ENCODE data around the gene PDIA4. TPM values are rescaled to one million over a fixed set of nuclear protein-coding genes. Genes with fewer than 3 reads are reported as not detected.
"Not testable (repeated sequence)": the region's sequence is repeated elsewhere in the genome, so short reads cannot be mapped to it uniquely, and the experiment has no call there.

PDIA4 gene
- total RNA-seq, 2 experiments from 2014 or later: 80.2 to 82.8 TPM

GRCh38 chr7:149027611-149028345 is 527 bp downstream of the PDIA4 start:
- intact Hi-C loops (cut with micrococcal nuclease): loop anchor here (1.0 to 10.0 kb wide), 17 partner anchors 22 to 687 kb away; partner anchors contain the start of genes EZH2, ZNF282, ZNF398 and ZNF425
- H3K36me3 Mint-ChIP-seq (ENCODE audit: low read depth): peaks cover 10% of the 10 kb centered on the region
- H3K9me3 Mint-ChIP-seq: no peaks in the 10 kb centered on the region
- no peaks in the 10 kb centered on the region for H3K27me3 Mint-ChIP-seq (ENCODE audit: low read depth)
- peaks cover 44% of the 10 kb centered on the region for H3K4me1 Mint-ChIP-seq (ENCODE audit: low read depth)
- peak overlapping the region; percentile 89 for H3K27ac Mint-ChIP-seq
- DNase-seq: no peak
- H3K4me3 Mint-ChIP-seq: peak overlapping the region; percentile 95
- CTCF ChIA-PET: interaction anchor here (2.4 to 8.8 kb wide), 2 partner anchors 21 to 37 kb away, joined by 13 to 59 read pairs; no protein-coding TSS in a partner anchor

GRCh38 chr7:149027055-149027454 is 1.2 kb downstream of the PDIA4 start:
- intact Hi-C loops (cut with micrococcal nuclease): loop anchor here (5.0 to 10.0 kb wide), 2 partner anchors 595 to 688 kb away; a partner anchor contains a TSS
- CTCF ChIA-PET: interaction anchor here (1.0 to 8.8 kb wide), 4 partner anchors 21 to 64 kb away, joined by 3 to 59 read pairs (median 8); partner anchors contain the start of gene ZNF786
- Mint-ChIP-seq H3K27ac (peak overlapping the region; percentile 89), H3K9me3 (no peaks in the 10 kb centered on the region), H3K27me3 (ENCODE audit: low read depth) (no peaks in the 10 kb centered on the region), H3K4me1 (ENCODE audit: low read depth) (peaks cover 46% of the 10 kb centered on the region), H3K36me3 (ENCODE audit: low read depth) (peaks cover 10% of the 10 kb centered on the region), H3K4me3 (peak overlapping the region; percentile 95)
- DNase-seq: peak; percentile 10

- no peaks in the 10 kb centered on the region for H3K27me3 Mint-ChIP-seq (ENCODE audit: low read depth)
- no peak overlapping the region for H3K4me3 Mint-ChIP-seq
- intact Hi-C loops (cut with micrococcal nuclease): loop anchor here (10.0 kb wide), 1 partner anchor 691 kb away; a partner anchor contains a TSS
- H3K9me3 Mint-ChIP-seq: no peaks in the 10 kb centered on the region
- CTCF ChIA-PET: interaction anchor here (0.6 to 8.8 kb wide), 4 partner anchors 17 to 470 kb away, joined by 3 to 59 read pairs (median 7); no protein-coding TSS in a partner anchor
- DNase-seq: no peak
- peak overlapping the region; percentile 39 for H3K27ac Mint-ChIP-seq
- H3K36me3 Mint-ChIP-seq (ENCODE audit: low read depth): peaks cover 27% of the 10 kb centered on the region
- peaks cover 43% of the 10 kb centered on the region for H3K4me1 Mint-ChIP-seq (ENCODE audit: low read depth)
Measured at GRCh38 chr7:149023662-149024061, 4.6 kb downstream of the PDIA4 start.

DNA sequence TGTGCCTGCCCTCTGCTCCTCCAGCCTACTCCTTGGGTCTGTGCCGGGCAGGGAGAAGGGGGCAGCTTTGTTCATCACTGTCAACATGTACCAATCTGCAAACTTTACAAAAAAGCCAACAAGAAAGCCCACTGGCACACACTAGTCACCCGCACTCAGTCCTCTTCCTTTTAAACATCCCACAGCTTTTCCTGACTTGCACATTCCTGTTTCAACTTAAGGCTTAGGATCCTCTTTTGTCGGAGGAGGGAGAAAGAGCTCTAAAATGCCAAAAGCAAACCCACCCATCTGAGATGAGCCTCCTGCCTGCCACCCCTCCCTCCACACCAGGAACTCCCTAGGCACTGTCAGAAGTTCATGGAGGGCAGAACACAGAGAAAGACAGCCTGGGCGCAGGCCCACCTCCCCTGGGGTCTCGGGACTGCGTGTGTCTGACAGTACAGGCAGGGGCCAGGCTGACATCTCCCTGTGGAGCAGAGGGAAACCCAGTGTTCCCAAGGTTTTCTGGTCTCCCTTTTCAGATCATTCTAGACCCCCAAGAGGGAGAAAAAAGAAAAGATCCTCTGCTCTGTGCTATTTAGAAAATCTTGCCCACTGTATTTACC is 5.4 kb downstream of the PDIA4 start:
- DNase-seq: no peak
- Mint-ChIP-seq H3K36me3 (ENCODE audit: low read depth) (peaks cover 27% of the 10 kb centered on the region), H3K27ac (no peak overlapping the region), H3K27me3 (ENCODE audit: low read depth) (no peaks in the 10 kb centered on the region), H3K4me3 (no peak overlapping the region), H3K4me1 (ENCODE audit: low read depth) (peaks cover 43% of the 10 kb centered on the region), H3K9me3 (no peaks in the 10 kb centered on the region)
- CTCF ChIA-PET: interaction anchor here (2.2 to 8.8 kb wide), 2 partner anchors 16 to 43 kb away, joined by 11 to 59 read pairs; no protein-coding TSS in a partner anchor
- intact Hi-C loops (cut with micrococcal nuclease): loop anchor here (10.0 kb wide), 1 partner anchor 692 kb away; a partner anchor contains a TSS

DNA sequence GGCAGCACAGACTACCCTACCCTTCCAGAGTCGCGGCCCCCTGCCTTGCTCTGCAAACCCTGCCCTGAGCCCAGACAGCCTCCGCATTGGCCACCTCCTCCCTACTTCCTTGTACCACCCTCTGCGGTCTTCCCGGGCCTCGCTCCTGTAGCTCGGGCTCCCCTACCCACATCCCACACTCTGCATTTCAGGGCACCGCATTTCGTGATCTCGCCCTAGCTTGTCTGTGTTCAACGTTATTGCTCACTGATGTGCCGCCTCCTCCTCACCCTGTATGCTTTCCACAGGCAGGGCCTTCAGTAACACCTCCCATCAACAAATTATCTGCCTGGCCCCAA is 6.6 kb downstream of the PDIA4 start:
- H3K4me3 Mint-ChIP-seq: no peak overlapping the region
- CTCF ChIA-PET: interaction anchor here (2.2 to 8.8 kb wide), 2 partner anchors 15 to 44 kb away, joined by 11 to 59 read pairs; no protein-coding TSS in a partner anchor
- H3K36me3 Mint-ChIP-seq (ENCODE audit: low read depth): peaks cover 30% of the 10 kb centered on the region
- peak overlapping the region; percentile 1 for H3K27ac Mint-ChIP-seq
- H3K9me3 Mint-ChIP-seq: no peaks in the 10 kb centered on the region
- intact Hi-C loops (cut with micrococcal nuclease): loop anchor here (10.0 kb wide), 1 partner anchor 693 kb away; a partner anchor contains a TSS
- DNase-seq: no peak
- H3K4me1 Mint-ChIP-seq (ENCODE audit: low read depth): peaks cover 38% of the 10 kb centered on the region
- no peaks in the 10 kb centered on the region for H3K27me3 Mint-ChIP-seq (ENCODE audit: low read depth)

DNA sequence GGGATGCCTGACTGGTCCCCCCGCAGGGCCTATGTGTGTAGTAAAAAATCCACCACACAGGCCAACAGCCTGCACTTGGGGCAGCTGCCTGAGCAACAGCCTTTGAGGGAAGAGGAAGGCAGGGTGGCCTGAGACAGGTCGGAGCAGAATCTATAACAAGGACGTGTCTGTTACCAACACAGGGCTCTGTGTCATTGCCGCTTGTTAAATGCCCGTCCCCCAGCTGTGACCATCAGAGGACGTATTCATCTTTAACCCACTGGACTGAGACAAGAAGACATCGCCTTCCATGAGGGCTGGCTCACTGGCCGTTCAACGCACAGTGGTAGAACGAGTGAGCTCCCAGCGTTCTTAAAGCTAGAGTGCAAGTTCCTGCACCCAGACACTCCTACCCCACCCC is 7.8 kb downstream of the PDIA4 start:
- no peaks in the 10 kb centered on the region for H3K9me3 Mint-ChIP-seq
- peaks cover 26% of the 10 kb centered on the region for H3K4me1 Mint-ChIP-seq (ENCODE audit: low read depth)
- H3K27me3 Mint-ChIP-seq (ENCODE audit: low read depth): no peaks in the 10 kb centered on the region
- H3K4me3 Mint-ChIP-seq: no peak overlapping the region
- intact Hi-C loops (cut with micrococcal nuclease): loop anchor here (10.0 kb wide), 1 partner anchor 694 kb away; a partner anchor contains a TSS
- no peak for DNase-seq
- H3K27ac Mint-ChIP-seq: no peak overlapping the region
- CTCF ChIA-PET: interaction anchor here (0.6 to 8.8 kb wide), 2 partner anchors 14 kb away, joined by 3 to 59 read pairs; no protein-coding TSS in a partner anchor
- peaks cover 34% of the 10 kb centered on the region for H3K36me3 Mint-ChIP-seq (ENCODE audit: low read depth)

DNA sequence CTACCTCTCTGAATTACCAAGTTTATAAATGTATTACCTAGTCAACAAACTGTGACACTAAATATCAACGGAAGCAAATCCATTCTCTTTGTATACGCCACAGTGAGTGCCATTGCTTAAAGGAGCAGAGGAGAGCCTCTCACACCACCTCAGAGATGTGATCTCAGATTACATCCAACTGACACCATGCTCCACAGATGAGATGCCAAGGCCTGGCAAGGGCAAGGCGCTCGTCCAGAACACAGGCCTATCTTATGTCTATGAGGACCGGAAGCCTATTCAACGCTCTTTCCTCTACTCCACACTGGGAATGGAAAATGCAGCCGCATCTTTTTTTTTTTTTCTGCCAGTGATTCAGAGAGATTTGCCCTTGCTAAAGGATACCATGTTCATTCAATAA is 11.4 kb downstream of the PDIA4 start:
- intact Hi-C loops (cut with micrococcal nuclease): no loop called here
- DNase-seq: no peak
- no peak overlapping the region for H3K27ac Mint-ChIP-seq
- no peaks in the 10 kb centered on the region for H3K27me3 Mint-ChIP-seq (ENCODE audit: low read depth)
- H3K4me1 Mint-ChIP-seq (ENCODE audit: low read depth): peaks cover 3% of the 10 kb centered on the region
- CTCF ChIA-PET: no interaction called here
- H3K4me3 Mint-ChIP-seq: no peak overlapping the region
- peaks cover 47% of the 10 kb centered on the region for H3K36me3 Mint-ChIP-seq (ENCODE audit: low read depth)
- no peaks in the 10 kb centered on the region for H3K9me3 Mint-ChIP-seq

DNA sequence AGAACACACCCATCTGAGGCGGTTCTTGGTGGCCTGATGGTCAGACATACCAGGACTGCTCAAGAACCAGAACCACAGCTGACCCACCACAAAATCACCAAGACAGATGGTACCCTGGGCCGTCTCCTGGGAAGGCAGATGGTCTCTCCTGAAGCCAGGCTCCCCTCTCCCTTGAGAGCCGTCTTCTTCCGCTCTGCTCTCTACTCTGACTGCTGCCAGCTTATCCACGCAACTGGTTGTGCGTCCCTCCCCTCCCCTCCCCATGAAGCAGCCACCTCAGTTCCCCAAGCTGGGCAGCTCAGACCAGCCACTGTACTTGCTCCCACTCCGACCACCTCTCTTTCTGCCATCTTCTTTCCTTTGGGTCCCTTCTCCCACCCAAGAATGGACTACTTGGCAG is 14.0 kb downstream of the PDIA4 start:
- H3K27me3 Mint-ChIP-seq (ENCODE audit: low read depth): no peaks in the 10 kb centered on the region
- H3K4me3 Mint-ChIP-seq: no peak overlapping the region
- CTCF ChIA-PET: interaction anchor here (1.8 kb wide), 1 partner anchor 9 kb away, joined by 7 read pairs; no protein-coding TSS in a partner anchor
- H3K36me3 Mint-ChIP-seq (ENCODE audit: low read depth): peaks cover 46% of the 10 kb centered on the region
- DNase-seq: no peak
- no peaks in the 10 kb centered on the region for H3K9me3 Mint-ChIP-seq
- no peak overlapping the region for H3K27ac Mint-ChIP-seq
- intact Hi-C loops (cut with micrococcal nuclease): no loop called here
- no peaks in the 10 kb centered on the region for H3K4me1 Mint-ChIP-seq (ENCODE audit: low read depth)

GRCh38 chr7:149013876-149014275 is 14.4 kb downstream of the PDIA4 start:
- CTCF ChIA-PET: interaction anchor here (1.8 kb wide), 1 partner anchor 9 kb away, joined by 7 read pairs; no protein-coding TSS in a partner anchor
- Mint-ChIP-seq H3K27ac (peak overlapping the region; percentile 4), H3K4me3 (no peak overlapping the region), H3K36me3 (ENCODE audit: low read depth) (peaks cover 45% of the 10 kb centered on the region), H3K27me3 (ENCODE audit: low read depth) (no peaks in the 10 kb centered on the region), H3K9me3 (no peaks in the 10 kb centered on the region), H3K4me1 (ENCODE audit: low read depth) (no peaks in the 10 kb centered on the region)
- DNase-seq: no peak
- intact Hi-C loops (cut with micrococcal nuclease): no loop called here

DNA sequence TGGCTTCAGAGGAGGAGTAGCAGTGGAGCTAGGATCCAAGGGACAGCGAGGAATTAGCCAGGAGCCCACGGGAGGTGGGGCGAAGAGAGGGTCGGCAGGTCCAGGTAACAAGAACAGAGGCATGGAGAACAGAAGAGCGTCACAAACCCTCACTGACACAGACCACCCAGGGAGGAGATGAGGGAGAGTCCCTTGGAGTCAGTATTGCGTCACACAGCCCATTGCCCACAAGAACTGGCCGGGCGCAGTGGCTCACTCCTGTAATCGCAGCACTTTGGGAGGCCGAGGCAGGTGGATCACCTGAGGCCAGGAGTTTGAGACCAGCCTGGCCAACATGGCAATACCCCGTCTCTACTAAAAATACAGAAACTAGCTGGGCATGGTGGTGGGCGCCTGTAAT is 15.6 kb downstream of the PDIA4 start:
- not testable (repeated sequence) for H3K27ac Mint-ChIP-seq
- H3K36me3 Mint-ChIP-seq (ENCODE audit: low read depth): peaks cover 44% of the 10 kb centered on the region

GRCh38 chr7:149011491-149011890 is 16.8 kb downstream of the PDIA4 start:
- no peak overlapping the region for H3K4me3 Mint-ChIP-seq
- no peaks in the 10 kb centered on the region for H3K27me3 Mint-ChIP-seq (ENCODE audit: low read depth)
- peaks cover 41% of the 10 kb centered on the region for H3K36me3 Mint-ChIP-seq (ENCODE audit: low read depth)
- CTCF ChIA-PET: interaction anchor here (0.6 to 0.9 kb wide), 3 partner anchors 55 to 649 kb away, joined by 3 to 4 read pairs (median 3); no protein-coding TSS in a partner anchor
- H3K27ac Mint-ChIP-seq: peak overlapping the region; percentile 37
- intact Hi-C loops (cut with micrococcal nuclease): no loop called here
- no peaks in the 10 kb centered on the region for H3K4me1 Mint-ChIP-seq (ENCODE audit: low read depth)
- DNase-seq: no peak
- no peaks in the 10 kb centered on the region for H3K9me3 Mint-ChIP-seq

More for the DNA sequence above, 15.6 kb downstream of the PDIA4 start:
- intact Hi-C loops (cut with micrococcal nuclease); H3K9me3 Mint-ChIP-seq; H3K4me3 Mint-ChIP-seq; H3K4me1 Mint-ChIP-seq (ENCODE audit: low read depth); H3K27me3 Mint-ChIP-seq (ENCODE audit: low read depth); DNase-seq: not testable (repeated sequence)
- CTCF ChIA-PET: interaction anchor here (0.6 to 1.8 kb wide), 2 partner anchors 8 to 447 kb away, joined by 3 to 7 read pairs; no protein-coding TSS in a partner anchor

- Mint-ChIP-seq H3K4me1 (ENCODE audit: low read depth) (peaks cover 3% of the 10 kb centered on the region), H3K36me3 (ENCODE audit: low read depth) (peaks cover 43% of the 10 kb centered on the region), H3K4me3 (no peak overlapping the region), H3K9me3 (no peaks in the 10 kb centered on the region), H3K27me3 (ENCODE audit: low read depth) (no peaks in the 10 kb centered on the region), H3K27ac (no peak overlapping the region)
- no peak for DNase-seq
- intact Hi-C loops (cut with micrococcal nuclease): no loop called here
- CTCF ChIA-PET: interaction anchor here (1.4 to 2.1 kb wide), 2 partner anchors 16 to 55 kb away, joined by 5 to 13 read pairs; no protein-coding TSS in a partner anchor
Measured at GRCh38 chr7:149010451-149010850, 17.9 kb downstream of the PDIA4 start.
